NT2/D1 (cell line): ENCODE data around the gene SEZ6.

Source experiments
- SUZ12 ChIP-seq: IDR thresholded peaks from 2 replicates; pipeline ENCODE4 v1.6.1; 2011; ENCODE audit not compliant: insufficient read length, insufficient read depth; ENCODE audit errors: extremely low read depth
- ZNF274 ChIP-seq: IDR thresholded peaks from 2 replicates; pipeline ENCODE4 v1.6.1; 2011; ENCODE audit warnings: mild to moderate bottlenecking, low read depth, low read length

DNA sequence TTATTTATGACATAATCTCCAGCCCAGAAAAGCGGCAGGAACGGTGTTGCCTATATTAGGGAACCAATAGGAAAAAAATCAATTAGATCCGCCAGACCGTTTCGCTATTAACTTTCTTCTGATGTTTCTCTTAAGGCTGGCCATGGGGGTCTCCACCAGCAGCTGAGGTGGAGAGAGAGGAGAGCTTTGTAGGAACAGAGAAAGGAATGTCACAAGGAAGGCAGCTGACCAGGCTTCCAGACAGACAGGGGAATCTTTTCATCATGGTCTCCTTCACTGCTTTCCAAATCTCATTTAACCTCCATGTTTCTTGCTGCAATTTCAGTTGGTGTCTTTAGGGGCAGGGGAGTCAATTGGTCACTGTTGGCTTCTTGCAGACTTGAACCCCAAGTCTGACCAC is 8.9 kb upstream of the SEZ6 start:
- TF ChIP-seq SUZ12 (no peak), ZNF274 (no peak)
